HG02588 (cell line): ENCODE measurements around the gene EI24.
A peak's percentile ranks its signal among the peaks of the same experiment; 100 is the strongest.
"Not testable (repeated sequence)": the region's sequence is repeated elsewhere in the genome, so short reads cannot be mapped to it uniquely, and the experiment has no call there.

Source experiments
- ATAC-seq: cut with Tn5 transposase; IDR thresholded peaks from one replicate; pipeline ENCODE4 v1.9.1; 2021; ENCODE audit warnings: mild to moderate bottlenecking, moderate library complexity; ENCODE audit not compliant: unreplicated experiment

The EI24 gene

GRCh38 chr11:125568970-125569914 is at the start of gene EI24:
TSS of gene EI24 (plus strand) at chr11:125569477. CDS start at chr11:125572528, 3,051 bp downstream.
- peak; percentile 98 for ATAC-seq

DNA sequence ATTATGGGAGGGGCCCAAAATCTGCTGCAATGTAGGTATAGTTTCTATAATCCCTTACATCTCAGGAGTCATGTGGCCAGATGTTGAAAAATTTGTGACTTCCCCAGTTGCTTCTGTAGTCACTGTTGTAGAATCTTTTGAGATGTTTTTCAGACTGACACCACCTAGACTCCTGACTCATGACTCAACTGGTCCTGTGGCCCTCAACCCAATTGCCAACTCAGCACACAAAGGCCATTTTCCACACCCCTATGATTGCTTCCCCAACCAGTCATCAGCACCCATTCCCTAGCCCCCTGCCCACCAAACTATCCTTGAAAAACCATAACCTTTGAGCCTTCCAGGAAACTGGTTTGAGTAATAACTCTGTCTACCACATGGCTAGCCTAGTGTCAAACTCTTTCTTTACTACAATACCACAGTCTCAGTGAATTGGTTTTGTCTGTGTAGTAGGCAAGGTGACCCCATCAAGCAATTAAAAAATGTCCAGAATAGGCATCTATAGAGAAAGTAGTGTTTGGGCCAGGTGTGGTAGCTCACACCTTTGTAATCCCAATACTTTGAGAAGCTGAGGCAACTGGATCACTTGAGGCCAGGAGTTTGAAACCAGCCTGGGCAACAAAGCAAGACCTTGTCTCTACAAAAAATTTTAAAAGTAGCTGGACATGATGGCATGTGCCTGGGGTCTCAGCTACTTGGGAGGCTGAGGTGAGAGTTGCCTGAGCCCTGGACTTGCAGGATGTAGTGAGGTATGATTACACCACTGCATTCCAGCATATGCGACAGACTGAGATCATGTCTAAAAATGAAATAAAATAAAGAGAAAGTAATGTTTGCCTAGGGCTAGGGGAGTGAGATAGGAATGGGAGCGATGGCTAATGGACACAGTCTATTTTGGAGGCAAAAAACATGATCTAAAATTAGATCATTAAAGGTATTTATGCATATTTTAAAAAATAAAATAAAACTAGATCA is 49.1 kb upstream of the EI24 start:
- no peak for ATAC-seq

DNA sequence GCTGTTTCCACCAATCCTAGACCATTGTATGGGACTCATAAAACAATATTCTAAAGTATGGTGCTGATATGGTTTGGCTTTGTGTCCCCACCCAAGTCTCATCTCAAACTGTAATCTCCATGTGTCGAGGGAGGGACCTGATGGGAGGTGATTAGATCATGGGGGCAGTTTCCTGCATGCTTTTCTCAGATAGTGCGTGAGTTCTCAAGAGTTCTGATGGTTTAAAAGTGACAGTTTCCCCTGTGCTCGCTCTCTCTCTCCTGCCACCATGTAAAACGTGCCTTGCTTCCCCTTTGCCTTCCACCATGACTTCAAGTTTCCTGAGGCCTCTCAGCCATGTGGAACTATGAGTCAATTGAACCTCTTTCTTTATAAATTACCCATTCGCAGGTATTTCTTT is 44.0 kb upstream of the EI24 start:
- ATAC-seq: no peak

GRCh38 chr11:125532668-125533067 is 36.6 kb upstream of the EI24 start:
- ATAC-seq: no peak

GRCh38 chr11:125535585-125535984 is 33.7 kb upstream of the EI24 start:
- ATAC-seq: no peak

- not testable (repeated sequence) for ATAC-seq
These were observed 32.4 kb upstream of the EI24 start for GRCh38 chr11:125536834-125537233.

GRCh38 chr11:125542709-125543108 is 26.6 kb upstream of the EI24 start:
- ATAC-seq: no peak

DNA sequence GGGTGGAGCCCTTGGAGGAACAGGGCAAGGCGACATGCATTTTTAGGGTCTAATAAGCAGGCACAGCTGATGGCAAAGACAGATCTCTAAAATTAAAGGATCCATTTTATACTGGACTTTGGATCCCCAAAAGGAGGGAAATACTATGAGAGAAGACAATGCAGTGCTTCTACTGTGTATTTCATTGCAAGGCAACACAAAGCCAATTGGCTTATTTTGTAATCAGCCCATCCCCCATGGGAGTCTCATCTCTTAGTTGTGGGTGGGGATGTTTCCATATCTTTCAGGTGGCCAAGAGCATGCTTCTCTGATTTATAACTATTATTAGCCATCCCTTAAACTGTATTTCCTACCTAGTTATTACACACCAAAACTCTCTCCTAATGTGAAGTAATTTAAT is 18.5 kb upstream of the EI24 start:
- ATAC-seq: no peak

GRCh38 chr11:125551835-125552342 is 17.4 kb upstream of the EI24 start:
- no peak for ATAC-seq

- no peak for ATAC-seq
These were observed 16.4 kb upstream of the EI24 start for GRCh38 chr11:125552927-125553326.

- no peak for ATAC-seq
These were observed 15.9 kb upstream of the EI24 start for GRCh38 chr11:125553357-125553756.

- no peak for ATAC-seq
These were observed 15.2 kb upstream of the EI24 start for GRCh38 chr11:125554038-125554437.

DNA sequence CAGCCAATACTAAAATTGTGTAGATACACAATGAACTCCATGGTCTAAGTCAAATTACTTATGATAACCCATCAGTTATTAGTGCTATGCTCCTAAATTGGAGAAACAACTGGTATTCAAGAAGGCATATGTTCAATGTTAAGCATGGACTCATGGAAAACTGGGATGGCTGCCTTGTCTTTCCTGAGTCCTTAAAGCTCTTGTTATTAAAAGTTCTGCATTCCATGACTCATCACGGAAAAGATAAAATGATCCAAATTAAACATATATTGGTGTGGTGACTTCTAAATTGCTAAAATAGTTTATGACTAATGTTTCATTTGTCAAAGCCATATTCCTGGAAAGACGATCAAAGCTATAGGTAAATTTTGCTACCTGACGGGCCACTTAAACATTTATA is 9.4 kb upstream of the EI24 start:
- ATAC-seq: no peak

GRCh38 chr11:125561924-125562323 is 7.4 kb upstream of the EI24 start:
- no peak for ATAC-seq

DNA sequence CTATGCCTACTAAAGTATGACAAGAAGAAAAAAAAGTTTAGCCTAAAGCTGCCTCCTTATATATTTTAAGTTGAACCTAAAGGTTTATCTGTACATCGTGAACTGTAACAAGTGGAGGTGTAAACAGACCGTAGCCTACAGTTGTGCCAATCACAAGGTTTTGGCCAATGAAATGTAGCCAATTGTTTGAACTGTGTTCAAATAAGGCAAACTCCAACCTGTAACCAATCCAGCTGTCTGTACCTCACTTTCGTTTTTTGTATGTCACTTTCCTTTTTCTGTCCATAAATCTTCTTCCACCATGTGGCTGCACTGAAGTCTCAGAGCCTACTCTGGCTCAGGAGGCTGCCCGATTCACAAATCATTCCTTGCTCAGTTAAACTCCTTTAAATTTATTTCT is 6.8 kb upstream of the EI24 start:
- ATAC-seq: no peak

DNA sequence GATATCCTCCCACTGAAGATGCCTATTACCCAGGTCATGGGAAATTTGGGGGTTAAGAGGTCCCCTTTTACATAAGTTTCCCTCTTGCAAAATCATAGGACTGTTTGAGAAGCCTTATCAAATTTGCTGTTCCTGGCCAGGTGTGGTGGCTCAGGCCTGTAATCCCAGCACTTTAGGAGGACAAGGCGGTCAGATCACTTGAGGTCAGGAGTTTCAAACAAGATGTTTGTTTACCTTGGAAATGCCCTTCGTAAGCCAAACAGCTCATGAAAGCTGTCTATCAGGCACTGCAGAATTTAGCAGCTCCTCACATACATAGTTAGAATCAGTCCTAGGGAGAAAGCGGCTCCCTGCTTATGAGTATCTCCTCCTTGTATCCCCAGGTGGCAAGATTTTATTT is 4.9 kb upstream of the EI24 start:
- no peak for ATAC-seq

GRCh38 chr11:125566235-125566634 is 3.0 kb upstream of the EI24 start:
- ATAC-seq: no peak

DNA sequence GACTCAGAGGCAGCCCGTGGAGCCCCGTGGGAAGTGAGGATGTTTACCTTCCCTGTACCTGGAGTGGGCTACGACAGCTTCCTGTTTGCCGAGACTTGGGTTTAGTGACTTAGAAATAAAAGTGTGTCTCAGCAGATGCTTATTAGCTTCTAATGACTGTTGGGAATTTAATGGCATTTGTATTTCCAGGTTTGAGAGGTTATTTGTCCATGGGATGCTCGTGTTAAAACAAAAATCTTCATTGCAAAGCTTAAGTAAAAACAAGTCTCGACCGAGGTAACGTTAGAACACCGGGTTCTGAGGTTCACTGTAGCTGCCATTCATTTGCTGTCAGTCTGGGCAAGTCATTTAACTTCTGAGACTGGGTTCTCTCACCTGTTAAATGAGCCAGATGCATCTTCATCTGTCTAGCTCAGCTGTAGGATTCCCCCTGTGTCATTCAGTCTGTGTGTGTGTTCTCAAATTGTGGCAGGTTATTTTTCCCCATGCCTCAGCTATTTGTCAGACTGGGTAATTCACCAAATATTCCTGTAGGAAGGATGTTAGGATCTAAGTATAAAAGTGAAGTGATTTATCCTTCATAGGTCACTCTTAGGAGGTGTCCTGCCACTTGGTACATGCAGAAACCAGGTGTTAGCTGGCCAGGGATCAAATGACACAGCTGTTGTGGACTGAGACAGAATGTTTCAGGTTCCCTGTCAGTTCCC is 791 bp downstream of the EI24 start:
- peak; percentile 30 for ATAC-seq

- ATAC-seq: no peak
These were observed 1.7 kb downstream of the EI24 start for GRCh38 chr11:125570952-125571351.

DNA sequence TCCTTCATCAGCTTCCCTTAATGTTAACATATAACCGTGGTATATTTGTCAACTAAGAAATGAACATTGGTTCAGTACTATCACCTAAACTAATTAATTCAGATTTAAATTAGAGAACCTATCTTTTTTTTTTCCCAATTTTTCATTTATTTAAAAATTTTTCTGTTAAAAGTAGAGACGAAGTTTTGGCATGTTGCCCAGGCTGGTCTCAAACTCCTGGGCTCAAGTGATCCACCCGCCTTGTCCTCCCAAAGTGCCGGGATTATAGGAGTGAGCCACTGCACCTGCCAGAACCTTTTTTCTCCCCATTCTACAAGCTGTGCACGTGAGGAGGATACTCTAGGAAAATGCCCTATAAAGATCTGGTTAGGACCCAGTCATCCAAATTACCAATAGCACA is 3.6 kb downstream of the EI24 start:
- ATAC-seq: no peak

- ATAC-seq: not testable (repeated sequence)
These were observed 7.9 kb downstream of the EI24 start for GRCh38 chr11:125577181-125577580.
